Left colon (tissue), 2 donors: Measurements from ENCODE around the gene PLEKHB1. TPM values are rescaled to one million over a fixed set of nuclear protein-coding genes. Genes with fewer than 3 reads are reported as not detected.

Experiments
- ATAC-seq: fragments of 200-7000 bp; cut with Tn5 transposase; one replicate; pipeline ENCODE4 v1.9.1; 2020; ENCODE audit warnings: mild to moderate bottlenecking, moderate library complexity
- DNase-seq, 2 donors: peaks; one replicate each; pipeline ENCODE4 v3.0.0-alpha.2; 2020
- intact Hi-C, 2 donors: fragments of 100-400 bp; cut with DNase I in 1 of 2; cut with micrococcal nuclease in 1 of 2; formaldehyde crosslinking; loops; one replicate each; pipeline versions ENCODE4 v1.11.2 to v1.14.0; 2022; cut with DNase I, micrococcal nuclease
- long read RNA-seq: library from polyadenylated mRNA; unstranded; transcript quantifications from one replicate; pipeline ENCODE4 v2.0.0, GENCODE V29; 2021
- total RNA-seq, 2 donors: library from RNA; stranded (reverse); fragmentation: NEBNext Ultra II Directional; extraction: Animal tissue kit (Norgen Biotek cat#: 25700); gene quantifications; one replicate each; pipeline ENCODE4 v1.2.1, GENCODE V29; 2021
- donor health status: DM: no; HTN: no; CAD: no.
- donor health status: DM: yes; HTN: yes; CAD: no.

PLEKHB1 gene
- 10 to 100 TPM; 11.9 to 15.7 TPM for total RNA-seq
- long read RNA-seq, partial matches to known transcripts: 4 of 12 reads
- long read RNA-seq, other reads (novel, unspliced or antisense): 3 of 12 reads

DNA sequence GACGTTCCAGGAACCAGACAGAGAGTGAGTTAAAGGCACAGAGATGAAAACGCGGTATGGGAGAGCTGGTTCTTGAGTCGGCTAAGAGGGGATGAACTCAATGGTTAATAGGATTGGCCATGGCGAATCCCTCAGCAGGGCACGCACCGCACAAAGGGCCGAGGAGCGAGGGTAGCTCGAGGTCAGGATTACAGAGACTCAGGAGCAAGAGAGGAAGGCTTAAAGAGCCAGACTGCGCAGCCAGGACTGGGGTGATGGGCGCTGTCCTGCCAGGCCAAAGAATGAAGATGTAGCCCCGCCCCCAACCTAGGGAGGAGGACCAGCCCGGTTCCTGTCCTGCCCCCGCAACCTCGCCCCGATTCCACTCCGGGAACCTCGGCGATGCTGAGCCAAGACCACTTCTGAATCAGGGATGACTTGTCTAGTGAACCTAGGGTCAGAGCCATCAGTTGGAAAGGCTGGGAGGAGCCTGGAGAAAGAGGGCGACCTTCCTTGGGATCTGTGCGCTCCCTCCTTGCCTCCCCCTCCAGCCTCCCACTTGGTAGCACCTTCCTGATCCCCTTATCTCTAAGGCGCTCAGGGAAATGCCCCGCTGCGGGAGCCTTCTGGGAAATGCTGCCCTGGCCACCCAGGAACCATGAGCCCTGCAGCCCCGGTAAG is at the start of gene PLEKHB1:
Gene PLEKHB1 (plus strand): TSS at position 610 of the 660 bp plus-strand sequence. CDS start 28 bp downstream, at position 638.
- DNase-seq (no peak), ATAC-seq (no peak)
- intact Hi-C loops: no loop called here

DNA sequence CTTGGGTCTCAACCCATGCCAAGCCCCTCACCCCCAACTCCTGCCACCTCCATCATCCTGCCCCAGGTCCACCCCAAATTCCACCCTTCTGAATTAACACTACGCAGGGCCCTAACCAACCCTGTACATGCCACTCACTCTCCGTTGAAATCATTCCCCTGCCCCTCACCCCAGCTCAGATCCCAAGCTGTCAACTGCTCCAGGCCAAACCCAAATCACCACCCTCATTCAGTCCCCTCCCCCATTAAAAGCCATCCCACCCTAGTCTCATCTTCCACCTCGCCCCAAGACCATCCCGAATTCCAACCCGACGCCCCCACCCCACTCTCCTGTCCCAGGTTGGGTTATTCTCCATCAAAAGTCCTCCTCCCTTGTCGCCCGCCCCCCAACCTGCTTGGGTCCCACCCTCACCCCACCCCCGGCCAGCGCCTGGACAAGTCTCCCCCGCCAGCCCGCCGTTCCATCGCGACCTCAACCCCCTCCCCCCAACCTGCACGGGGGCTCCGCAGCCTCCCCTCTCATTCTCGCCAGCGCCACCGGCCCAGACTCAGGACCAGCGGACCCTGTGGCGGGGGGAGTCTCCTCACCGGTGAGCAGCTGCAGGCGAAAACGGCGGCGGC is 48.9 kb upstream of the PLEKHB1 start:
- ATAC-seq (no peak), DNase-seq (no peak)
- intact Hi-C loops: no loop called here

- peak; percentile 95 for ATAC-seq
- intact Hi-C loops: no loop called here
- peak; percentile 96 to 97 for DNase-seq
Observed at GRCh38 chr11:73597956-73598718, 48.2 kb upstream of the PLEKHB1 start, which contains the start of gene FAM168A. TSS of gene FAM168A (minus strand) at chr11:73598112. CDS start at chr11:73468474, 129,638 bp downstream.

GRCh38 chr11:73598719-73599379 is 47.5 kb upstream of the PLEKHB1 start:
- intact Hi-C loops: no loop called here
- no peak for DNase-seq
- no peak for ATAC-seq

GRCh38 chr11:73612601-73613140 is 33.7 kb upstream of the PLEKHB1 start:
- no peak for DNase-seq
- no peak for ATAC-seq

DNA sequence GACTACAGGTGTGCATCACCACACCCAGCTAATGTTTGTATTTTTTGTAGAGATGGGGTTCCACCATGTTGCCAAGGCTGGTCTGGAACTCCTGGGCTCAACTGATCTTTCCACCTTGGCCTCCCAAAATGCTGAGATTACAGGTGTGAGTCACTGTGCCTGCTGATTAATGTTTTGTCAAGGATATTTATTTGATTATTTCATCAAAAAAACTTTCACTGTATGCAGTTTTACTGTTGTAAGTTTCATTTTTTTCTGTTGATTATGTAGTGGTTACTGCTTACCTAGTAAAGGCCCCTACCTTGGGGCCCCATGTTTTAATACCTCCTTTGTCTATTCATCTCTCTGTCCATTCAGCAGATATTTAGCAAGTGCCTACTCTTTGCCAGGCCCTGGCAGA is 31.8 kb upstream of the PLEKHB1 start:
- intact Hi-C loops: no loop called here
- DNase-seq: no peak
- no peak for ATAC-seq

More at GRCh38 chr11:73612601-73613140, 33.7 kb upstream of the PLEKHB1 start:
- intact Hi-C loops: no loop called here

DNA sequence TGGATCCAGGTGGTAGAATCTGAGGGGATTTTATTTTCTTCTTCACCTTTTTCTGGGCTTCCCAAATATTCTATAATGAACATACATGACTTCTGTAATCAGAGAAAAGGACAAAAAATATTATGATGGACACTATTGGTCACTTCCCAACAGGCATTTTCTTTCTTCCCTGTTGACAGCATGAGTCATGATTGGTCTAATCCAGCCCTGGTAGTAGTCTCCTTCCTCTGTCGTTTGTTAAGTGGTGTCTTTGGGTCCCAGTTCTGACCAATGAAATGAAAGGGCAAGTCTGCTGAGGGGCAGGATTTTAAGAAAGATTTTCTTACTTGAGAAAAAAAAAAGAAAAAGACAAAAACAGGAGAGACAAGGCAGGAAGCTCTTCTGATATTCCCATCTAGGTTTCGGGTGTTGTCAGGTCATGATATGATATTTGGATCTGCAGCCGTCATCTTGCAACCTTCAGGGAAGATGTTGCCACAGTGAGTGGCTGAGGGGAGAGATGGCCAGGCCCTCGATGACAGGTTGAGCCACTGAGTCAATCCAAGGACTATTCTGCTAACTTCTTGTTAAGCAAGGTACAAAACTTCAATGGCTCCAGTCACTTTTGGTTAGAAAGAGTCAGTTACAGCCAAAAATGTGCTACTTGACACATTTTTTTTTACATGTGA is 23.3 kb upstream of the PLEKHB1 start:
- intact Hi-C loops: no loop called here
- DNase-seq: no peak
- ATAC-seq: no peak

GRCh38 chr11:73623686-73624085 is 22.7 kb upstream of the PLEKHB1 start:
- intact Hi-C loops: no loop called here
- DNase-seq (no peak), ATAC-seq (no peak)

- ATAC-seq (peak; percentile 96), DNase-seq (peak; percentile 50 to 75)
- intact Hi-C loops: no loop called here
Observed at GRCh38 chr11:73625696-73626318, 20.6 kb upstream of the PLEKHB1 start.

- DNase-seq: no peak
- no peak for ATAC-seq
- intact Hi-C loops: no loop called here
Observed at GRCh38 chr11:73629907-73630306, 16.5 kb upstream of the PLEKHB1 start.

- intact Hi-C loops: no loop called here
- no peak for DNase-seq
Observed at GRCh38 chr11:73632996-73633395, 13.4 kb upstream of the PLEKHB1 start.

DNA sequence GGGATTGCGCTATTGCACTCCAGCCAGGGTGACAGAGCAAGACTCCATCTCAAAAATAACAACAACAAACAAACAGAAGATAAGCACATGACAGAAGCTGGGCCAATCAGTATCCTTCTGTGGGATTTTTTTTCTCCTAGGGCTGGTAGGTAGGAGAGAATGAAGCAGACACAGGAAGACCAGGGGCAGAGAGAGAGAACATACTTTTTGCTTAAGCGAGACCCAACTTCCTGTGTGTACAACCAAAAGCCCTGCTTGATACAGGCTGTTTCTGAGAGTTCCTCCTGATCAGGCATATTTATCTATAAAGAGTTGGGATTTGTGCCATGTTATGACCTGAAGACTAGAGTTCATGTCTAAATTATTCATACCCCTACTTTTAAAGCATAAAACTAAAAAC is 12.4 kb upstream of the PLEKHB1 start:
- no peak for ATAC-seq
- no peak for DNase-seq
- intact Hi-C loops: no loop called here

More at GRCh38 chr11:73632996-73633395, 13.4 kb upstream of the PLEKHB1 start:
- ATAC-seq: no peak

- intact Hi-C loops: no loop called here
- DNase-seq (no peak), ATAC-seq (no peak)
Observed at GRCh38 chr11:73635721-73636120, 10.7 kb upstream of the PLEKHB1 start.

- ATAC-seq: no peak
- intact Hi-C loops: no loop called here
- no peak for DNase-seq
Observed at GRCh38 chr11:73636249-73636648, 10.1 kb upstream of the PLEKHB1 start.

DNA sequence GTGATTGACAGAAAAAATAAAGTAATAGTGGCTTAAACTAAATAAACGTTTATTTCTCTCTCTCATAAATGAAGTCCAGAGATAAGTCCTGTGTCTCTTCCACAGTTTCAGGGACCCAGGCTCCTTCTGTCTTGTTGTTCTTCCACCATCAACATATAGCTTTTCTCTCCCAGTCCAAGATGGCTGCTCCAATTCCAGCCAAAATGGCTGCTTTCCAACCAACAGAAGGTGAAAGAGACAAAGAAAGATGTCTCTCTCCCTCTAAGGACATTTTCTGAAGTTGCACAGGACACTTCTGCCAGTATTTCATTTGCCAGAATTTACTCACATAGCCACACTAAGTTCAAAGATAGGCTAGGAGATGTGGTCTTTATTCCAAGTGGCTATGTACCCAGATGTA is 9.4 kb upstream of the PLEKHB1 start:
- no peak for ATAC-seq
- no peak for DNase-seq
- intact Hi-C loops: no loop called here

DNA sequence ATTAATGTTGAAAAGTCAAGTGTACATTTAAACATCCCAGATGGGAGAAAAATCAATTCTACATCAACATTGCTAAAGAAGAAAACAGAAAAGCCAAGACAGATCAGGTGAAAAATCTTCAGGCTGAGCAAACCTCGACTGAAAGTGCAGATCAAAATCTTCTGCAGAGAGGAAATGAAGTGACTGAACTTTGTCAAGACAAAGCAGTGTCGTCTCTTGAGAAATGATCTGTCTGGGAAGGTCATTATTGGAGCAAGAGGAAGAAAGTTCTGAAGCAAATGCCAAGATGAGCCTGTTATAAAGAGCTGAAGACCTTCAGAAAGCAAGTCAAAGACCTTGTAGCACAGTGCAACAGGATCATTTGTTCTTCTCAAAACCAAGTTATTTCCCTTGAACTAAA is 5.8 kb upstream of the PLEKHB1 start:
- no peak for ATAC-seq
- intact Hi-C loops: no loop called here
- DNase-seq: no peak

DNA sequence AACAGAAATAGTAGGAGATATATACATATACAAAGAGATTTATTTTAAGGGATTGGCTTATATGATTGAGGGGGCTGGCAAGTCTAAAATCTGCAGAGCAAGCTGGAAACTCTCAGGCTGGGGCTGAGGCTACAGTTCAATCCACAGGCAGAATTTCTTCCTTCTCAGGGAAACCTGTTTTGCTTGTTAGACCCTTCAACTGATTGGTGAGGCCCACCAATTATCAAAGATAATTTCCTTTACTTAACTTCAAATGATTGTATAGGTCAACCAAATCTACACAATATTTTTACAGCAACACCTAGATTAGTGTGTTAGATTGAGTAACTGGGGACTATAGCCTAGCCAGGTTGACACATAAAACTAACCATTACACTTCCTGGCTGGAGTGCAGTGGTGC is 4.7 kb upstream of the PLEKHB1 start:
- DNase-seq (no peak), ATAC-seq (no peak)
- intact Hi-C loops: no loop called here
